C1 segment of cervical spinal cord (tissue), 14 donors: Measurements from ENCODE around the gene PCDHGA2.
"Not testable (repeated sequence)": the region's sequence is repeated elsewhere in the genome, so short reads cannot be mapped to it uniquely, and the experiment has no call there.

Source experiments
- DNase-seq, 14 donors: peaks; one replicate each; lab custom pipeline; 2025; lab: John Stamatoyannopoulos, UW

The PCDHGA2 gene

DNA sequence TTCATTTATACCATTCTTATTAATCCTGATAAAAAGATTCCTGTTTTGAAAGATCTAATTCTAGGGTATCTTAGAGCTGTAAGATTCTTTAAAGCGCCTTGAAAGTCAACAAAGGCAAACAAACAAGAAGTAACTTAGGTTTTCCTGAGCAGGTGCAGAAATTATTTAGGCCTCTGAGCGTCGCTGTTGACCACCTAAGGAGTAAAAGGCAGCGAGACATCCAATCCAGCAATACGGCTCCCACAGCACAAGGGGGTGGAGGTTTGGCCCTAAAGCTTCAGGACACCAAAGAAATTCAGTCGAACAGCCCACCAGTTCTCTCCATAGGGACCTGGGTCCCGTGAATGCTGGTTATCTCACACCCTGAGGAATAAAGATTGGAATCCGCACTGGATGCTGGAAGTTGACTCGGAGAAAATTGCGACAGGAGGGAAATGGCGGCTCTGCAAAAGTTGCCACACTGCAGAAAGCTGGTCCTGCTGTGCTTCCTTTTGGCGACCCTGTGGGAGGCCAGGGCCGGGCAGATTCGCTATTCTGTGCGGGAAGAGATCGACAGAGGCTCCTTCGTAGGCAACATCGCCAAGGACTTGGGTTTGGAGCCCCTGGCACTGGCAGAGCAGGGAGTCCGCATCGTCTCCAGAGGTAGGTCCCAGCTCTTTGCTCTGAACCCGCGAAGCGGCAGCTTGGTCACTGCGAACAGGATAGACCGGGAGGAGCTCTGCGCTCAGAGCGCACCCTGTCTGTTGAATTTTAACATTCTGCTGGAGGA lies at the start of gene PCDHGA2:
Gene PCDHGA2, plus strand, starts transcription at position 223 of the 769 bp plus-strand sequence.
- no peak for DNase-seq

DNA sequence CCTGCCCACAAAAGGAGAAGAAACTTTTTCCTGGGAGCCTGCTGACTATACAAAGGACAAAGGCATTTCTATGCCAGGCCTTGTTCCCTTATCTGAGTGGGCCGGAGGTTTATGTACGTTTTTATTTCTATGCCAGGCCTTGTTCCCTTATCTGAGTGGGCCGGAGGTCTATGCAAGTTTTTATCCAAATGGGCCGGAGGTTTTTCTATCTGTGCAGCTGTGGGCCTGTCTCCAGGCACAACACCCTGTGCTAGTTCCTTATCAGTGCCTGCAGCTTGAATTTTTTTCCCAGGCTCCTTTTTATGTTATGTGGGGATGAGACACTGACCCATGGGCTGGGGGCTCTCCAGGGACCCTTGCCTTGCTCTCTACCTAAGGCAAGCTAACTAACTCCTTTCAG lies 40.2 kb upstream of the PCDHGA2 start:
- no peak for DNase-seq

DNA sequence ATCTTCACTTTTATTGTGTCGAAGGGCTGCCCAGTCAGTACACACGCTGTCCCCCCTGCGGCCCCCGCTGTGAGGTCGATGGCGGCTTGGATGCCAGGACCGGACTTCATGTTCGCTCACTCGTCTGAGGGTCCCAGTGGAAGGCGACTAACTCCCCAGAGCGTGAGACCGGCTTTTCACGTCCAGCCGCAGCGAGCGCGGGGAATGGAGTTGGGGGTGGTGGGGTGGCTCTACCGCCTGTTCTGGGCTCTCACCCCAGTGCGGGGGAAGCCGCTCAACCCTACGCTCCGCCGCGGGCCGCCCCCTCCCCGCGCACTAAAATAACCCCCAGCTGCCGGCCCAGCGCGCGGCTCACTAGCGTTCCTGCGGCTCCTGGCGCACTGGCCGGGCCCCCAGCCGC lies 34.8 kb upstream of the PCDHGA2 start, which contains the start of gene SLC25A2:
Gene SLC25A2, minus strand, starts transcription at position 294 of the 400 bp plus-strand sequence. Its CDS starts 184 bp downstream, at position 110.
- DNase-seq: no peak

DNA sequence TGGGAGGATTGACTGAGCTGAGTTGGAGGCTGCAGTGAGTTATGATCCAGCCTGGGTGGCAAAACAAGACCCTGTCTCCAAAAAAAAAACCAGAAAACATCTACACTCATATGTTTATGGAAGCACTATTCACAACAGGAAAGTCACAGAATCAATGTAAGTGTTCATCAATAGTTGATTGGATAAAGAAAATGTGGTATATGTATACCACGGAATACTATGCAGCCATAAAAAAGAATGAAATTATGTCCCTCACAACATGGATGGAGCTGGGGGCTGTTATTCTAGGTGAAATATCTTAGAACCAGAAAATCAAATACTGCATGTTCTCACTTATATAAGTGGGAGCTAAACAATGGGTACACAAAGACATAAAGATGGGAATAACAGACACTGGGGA lies 31.9 kb upstream of the PCDHGA2 start:
- no peak for DNase-seq

DNA sequence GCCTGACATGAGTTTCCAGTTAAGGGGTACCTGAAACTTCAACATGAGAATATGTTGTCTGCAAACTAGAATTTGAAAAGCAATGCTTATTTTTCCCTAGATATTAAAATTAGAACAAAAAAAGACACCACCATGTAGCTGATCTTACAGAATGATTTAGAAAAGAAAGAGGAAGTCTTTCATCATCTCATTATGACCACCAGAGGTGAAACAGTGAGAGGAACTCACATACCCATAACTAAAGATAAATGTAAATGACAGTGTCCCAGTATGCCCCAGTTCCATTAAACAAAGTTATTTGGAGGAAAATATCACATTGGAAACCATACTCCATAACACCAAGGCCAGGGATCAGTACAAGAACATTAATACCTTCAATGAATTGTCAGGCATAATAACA lies 24.8 kb upstream of the PCDHGA2 start:
- DNase-seq: no peak

DNA sequence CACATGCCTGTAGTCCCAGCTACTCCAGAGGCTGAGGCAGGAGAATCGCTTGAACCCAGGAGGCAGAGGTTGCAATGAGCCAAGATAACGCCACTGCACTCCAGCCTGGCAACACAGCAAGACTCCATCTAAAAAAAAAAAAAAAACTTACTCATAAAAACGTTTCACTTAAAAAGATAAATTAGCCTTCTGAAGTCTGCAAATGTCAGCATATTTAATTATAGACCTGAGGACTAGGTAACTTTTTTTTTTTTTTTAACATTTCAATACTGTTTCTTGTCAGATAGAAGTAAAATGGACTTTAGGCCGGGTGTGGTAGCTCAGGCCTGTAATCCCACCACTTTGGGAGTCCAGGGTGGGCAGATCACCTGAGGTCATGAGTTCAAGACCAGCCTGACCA lies 21.6 kb upstream of the PCDHGA2 start:
- not testable (repeated sequence) for DNase-seq

DNA sequence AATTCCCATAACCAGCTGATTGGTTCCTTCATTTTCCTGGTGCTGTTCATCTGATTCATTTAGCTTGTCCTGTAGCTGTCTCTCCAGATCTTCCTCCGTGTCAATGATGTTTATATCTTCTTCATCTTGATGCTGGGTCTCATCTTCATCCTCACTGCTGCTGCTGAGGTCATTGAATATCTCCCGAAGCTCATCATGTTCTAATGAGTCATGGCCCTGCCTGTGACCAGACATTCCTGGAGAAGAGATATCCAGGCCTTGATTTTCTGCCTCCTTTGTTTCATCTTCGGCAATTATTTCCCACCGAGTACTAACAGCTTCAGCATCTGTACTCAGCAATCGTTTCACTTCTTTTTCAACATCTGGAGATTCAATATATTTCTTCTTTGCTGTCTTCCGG lies 19.4 kb upstream of the PCDHGA2 start:
- DNase-seq: no peak

DNA sequence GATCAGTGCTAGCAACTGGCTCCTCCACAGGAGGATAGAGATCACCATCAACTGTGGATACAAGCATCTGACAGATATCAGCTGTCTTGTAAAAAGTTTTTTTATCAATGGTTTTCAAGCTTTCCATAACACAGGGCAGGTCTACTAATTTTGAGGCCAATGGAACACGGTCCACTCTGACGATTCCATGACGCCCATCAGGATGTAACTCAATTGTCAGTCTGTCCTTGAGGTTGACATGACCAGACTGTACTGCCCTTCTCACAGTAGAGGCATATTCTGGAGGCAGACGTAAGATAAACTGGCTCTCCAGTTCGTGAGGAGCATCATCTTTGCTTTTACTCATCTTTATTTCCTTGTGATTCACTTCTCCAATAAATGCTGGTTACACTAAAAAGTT lies 18.9 kb upstream of the PCDHGA2 start:
- DNase-seq: no peak

DNA sequence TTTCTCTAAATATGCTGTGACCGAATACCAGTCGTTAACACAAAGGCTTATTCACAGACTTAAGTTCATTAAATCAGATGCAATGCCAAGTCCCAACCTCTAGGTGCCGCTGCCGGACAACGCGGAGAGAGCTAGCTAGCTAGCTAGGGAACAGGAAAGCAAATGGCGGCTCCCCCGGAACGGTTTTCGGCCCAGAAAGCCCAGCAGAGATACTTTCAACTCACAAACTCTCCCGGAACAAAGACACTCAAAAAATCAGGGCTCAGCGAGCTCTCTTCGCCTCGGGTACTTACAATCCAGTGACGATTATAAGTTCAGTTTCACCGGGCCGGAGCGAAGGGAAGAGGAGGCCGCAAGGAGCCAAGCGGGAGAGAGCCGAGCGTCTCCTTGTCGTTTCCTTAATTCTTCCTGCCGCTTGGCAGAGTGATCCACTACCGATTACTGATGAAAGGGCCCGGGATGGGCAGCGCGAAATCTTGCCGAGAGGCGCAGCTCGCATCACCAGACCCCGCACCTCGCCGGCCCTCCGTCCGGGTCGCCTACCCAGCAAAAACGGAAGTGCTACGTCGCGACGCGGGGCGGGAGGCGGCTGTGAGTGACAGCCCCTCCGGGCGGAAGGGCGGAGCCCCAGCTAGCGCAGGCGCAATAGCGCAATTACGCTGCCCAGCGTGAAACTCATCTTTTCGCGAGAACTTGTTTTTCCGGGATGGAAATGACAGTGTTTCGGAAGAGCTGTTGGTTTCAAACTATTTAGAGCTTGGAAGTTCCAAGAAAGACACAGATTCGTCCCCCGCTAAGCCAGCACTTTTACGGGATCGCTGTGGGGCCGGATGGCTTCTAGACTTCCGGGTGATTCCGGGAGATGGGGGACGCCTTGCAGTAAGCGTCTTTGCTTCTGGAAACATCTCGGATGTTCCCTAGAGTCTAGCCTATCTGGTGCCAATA lies 18.1 kb upstream of the PCDHGA2 start, which contains the start of gene TAF7:
Gene TAF7, minus strand, starts transcription at position 560 of the 945 bp plus-strand sequence. CDS start 740 bp downstream, outside the sequence.
- DNase-seq: peak; percentile 20 to 91 (median 82)

DNA sequence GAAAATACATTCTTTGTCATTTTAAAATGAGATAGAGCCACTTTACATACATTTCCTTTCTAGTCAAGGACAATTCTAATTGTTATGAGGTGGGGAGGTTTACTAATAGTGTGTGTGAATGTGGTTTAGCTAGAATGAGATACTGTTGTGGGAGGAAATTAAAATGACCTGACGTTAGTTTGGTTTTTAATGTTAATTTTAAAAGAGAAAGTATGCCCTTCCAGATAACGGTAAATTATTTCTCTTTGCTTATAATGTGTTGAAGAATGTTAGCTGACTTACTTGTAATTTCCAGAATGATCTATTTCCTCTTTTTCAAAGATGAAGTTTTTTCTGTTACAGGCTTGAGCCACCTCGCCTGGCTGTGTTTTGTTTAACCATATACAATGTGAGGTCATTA lies 16.3 kb upstream of the PCDHGA2 start:
- no peak for DNase-seq

DNA sequence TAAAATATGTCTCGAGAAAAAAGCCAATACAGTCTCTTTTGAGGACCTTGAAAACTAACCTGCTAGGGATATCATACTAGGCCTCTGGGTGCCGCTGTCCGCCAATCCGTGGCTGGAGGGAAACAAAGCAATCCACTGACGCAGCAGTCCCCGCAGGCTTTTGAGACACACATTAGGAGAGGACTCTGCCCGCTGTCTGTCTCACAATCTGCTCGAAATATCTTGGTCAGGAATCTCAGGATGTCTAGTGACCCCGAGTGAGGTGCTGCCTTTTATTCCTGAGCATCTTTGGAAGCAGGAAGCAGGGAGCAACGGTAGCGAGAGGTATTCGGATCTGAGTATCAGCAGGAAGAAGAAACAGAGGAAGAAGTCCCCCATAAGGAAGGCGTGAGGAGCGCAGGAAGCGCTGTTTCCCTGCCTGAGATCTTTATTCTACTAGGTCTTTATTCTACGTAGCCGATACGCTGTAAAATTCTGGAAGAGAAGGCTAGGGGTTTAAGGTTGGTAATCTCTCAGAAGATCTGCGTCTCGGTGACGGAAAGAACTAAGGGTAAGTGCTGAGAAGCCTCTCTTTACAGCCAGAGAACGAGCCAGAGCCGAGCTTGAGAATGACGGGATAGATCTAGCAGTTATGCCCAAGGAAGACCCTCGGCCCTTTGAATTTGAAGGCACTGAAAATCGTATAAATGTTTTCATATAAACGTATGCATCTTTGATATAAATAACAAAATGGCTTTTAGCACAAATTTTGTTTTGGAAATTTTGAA lies 12.3 kb upstream of the PCDHGA2 start:
- peak in 12 of 14 donors; percentile 3 to 68 (median 44) for DNase-seq

DNA sequence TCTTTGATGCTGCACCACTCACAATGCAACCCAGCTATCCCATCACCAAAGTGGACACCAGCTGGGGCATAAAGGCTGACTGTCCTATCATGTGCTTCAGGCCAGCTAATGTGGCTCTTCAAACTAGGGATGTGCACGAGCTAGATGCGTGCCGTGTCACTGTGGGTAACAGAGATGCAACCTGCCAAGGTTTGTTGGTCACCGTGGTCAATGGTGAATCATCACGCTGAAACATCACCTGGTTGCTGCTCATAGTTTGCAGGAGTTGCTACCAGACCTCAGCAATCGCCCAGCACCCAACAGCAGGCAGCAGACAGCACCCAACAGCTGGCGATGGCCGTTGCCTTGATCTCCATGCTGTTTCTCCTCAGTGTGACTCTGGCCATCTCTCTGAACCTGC lies 10.3 kb upstream of the PCDHGA2 start:
- no peak for DNase-seq

DNA sequence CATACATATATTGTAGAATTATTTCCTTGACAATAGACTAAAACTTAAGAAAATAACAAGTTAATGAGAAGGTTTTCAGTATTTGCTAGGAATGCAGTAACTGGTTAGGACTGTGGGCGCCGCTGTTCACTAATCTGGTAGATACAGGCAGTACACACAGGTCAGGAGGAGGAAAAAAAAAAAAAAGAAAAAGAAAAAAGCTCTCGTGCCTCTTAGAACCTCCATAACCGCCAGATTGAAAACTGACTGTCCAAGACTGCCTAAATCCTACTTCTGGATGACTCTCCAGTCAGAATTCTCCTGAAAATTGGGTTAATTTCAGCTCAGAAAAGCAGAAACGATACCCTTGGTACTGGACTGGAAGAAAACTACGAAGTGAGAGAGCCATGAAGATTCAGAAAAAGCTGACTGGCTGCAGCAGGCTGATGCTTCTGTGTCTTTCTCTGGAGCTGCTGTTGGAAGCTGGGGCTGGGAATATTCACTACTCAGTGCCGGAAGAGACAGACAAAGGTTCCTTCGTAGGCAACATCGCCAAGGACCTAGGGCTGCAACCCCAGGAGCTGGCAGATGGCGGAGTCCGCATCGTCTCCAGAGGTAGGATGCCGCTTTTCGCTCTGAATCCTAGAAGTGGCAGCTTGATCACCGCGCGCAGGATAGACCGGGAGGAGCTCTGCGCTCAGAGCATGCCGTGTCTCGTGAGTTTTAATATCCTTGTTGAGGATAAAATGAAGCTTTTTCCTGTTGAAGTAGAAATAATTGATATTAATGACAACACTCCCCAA lies 8.1 kb upstream of the PCDHGA2 start, which contains the start of gene PCDHGA1:
Gene PCDHGA1, plus strand, starts transcription at position 216 of the 782 bp plus-strand sequence.
- no peak for DNase-seq

DNA sequence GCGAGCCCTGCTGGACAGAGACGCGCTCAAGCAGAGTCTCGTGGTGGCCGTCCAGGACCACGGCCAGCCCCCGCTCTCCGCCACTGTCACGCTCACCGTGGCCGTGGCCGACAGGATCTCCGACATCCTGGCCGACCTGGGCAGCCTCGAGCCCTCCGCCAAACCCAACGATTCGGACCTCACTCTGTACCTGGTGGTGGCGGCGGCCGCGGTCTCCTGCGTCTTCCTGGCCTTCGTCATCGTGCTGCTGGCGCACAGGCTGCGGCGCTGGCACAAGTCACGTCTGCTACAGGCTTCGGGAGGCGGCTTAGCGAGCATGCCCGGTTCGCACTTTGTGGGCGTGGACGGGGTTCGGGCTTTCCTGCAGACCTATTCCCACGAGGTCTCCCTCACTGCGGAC lies 6.0 kb upstream of the PCDHGA2 start:
- not testable (repeated sequence) for DNase-seq

DNA sequence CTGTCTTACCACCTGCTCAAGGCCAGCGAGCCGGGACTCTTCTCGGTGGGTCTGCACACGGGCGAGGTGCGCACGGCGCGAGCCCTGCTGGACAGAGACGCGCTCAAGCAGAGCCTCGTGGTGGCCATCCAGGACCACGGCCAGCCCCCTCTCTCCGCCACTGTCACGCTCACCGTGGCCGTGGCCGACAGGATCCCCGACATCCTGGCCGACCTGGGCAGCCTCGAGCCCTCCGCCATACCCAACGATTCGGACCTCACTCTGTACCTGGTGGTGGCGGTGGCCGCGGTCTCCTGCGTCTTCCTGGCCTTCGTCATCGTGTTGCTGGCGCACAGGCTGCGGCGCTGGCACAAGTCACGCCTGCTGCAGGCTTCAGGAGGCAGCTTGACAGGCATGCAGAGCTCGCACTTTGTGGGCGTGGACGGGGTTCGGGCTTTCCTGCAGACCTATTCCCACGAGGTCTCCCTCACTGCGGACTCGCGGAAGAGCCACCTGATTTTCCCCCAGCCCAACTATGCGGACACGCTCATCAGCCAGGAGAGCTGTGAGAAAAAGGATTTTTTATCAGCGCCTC lies 2.3 kb downstream of the PCDHGA2 start:
- not testable (repeated sequence) for DNase-seq

DNA sequence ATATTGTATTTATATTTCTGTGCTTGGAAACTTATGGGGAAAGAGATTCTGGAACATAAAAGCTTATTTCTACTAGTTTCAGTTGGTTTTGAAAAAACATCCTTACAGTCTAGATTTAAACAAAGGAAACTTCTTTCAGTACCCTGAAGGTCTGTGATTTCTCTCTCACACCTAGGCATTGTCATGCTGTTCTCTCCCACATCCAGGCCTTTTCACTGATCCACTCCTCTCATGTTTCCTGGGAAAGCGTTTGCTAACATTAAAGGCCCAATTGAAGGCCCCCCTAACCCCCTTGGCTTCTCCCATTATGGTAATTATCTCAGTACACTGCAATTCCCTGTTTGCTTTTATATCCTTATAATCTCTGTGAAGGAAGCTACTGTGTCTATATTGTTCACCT lies 4.2 kb downstream of the PCDHGA2 start:
- no peak for DNase-seq

DNA sequence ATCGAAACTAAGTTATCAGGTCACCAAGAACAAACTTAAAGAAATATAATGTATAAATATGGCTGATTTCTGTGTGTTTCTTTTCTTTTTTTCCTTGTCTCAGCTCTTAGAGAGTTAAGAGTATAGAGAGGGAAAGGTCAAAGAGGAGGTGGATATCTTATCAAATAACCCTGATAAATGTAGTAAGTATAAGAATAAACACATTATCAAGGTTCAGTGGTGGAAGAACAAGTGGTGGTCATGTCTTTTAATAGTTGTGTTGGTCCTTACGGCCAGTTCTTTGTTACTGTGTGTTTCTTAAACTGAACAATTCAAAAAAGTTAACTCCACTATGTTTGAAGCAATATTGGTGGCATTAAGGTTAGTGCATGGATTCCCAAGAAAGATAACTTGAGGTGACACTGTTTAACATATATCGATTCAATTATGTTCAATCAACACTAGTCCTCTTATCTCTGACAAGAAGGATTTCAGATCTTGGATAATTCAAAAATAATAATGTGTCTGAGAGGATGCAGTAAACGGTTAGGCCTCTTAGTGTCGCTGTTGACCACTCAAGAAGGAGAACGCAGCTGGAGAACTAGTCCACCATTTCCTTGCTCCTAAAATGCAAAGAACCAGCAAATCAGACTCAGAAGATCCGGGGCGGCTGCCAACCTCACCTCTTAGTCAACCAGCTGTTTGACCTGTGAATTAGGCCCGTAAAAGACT lies 4.8 kb downstream of the PCDHGA2 start, which contains the start of gene PCDHGA3:
Gene PCDHGA3, plus strand, starts transcription at position 588 of the 711 bp plus-strand sequence. CDS start 205 bp downstream, outside the sequence.
- DNase-seq: no peak

DNA sequence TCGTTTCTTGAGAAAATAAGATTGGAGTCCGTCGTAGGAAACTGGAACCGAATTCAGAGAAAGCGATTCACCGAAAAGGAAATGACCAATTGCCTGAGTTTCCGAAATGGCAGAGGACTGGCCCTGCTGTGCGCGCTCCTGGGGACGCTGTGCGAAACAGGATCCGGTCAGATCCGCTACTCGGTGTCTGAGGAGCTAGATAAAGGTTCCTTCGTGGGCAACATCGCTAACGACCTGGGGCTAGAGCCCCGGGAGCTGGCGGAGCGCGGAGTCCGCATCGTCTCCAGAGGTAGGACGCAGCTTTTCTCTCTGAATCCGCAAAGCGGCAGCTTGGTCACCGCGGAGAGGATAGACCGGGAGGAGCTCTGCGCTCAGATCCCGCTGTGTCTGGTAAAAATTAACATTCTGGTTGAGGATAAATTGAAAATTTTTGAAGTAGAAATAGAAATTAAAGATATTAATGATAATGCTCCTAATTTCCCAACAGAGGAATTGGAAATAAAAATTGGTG lies 5.4 kb downstream of the PCDHGA2 start:
- DNase-seq: no peak

DNA sequence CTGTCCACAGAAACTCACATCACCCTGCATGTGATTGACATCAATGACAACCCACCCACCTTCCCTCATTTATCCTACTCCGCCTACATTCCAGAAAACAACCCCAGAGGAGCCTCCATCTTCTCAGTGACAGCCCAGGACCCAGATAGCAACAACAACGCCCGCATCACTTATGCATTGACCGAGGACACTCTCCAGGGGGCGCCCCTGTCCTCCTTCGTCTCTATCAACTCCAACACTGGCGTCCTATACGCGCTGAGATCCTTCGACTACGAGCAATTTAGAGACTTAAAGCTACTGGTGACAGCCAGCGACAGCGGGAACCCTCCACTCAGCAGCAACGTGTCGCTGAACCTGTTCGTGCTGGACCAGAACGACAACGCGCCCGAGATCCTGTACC lies 6.8 kb downstream of the PCDHGA2 start:
- DNase-seq: no peak
